ENCODE measurements around the gene KDSR. TPM values are rescaled to one million over a fixed set of nuclear protein-coding genes. Genes with fewer than 3 reads are reported as not detected.
A peak's percentile ranks its signal among the peaks of the same experiment; 100 is the strongest.

KDSR gene
- total and polyA plus RNA-seq, 2 experiments from 2014 or later, result 31.2 to 55.1 TPM

DNA sequence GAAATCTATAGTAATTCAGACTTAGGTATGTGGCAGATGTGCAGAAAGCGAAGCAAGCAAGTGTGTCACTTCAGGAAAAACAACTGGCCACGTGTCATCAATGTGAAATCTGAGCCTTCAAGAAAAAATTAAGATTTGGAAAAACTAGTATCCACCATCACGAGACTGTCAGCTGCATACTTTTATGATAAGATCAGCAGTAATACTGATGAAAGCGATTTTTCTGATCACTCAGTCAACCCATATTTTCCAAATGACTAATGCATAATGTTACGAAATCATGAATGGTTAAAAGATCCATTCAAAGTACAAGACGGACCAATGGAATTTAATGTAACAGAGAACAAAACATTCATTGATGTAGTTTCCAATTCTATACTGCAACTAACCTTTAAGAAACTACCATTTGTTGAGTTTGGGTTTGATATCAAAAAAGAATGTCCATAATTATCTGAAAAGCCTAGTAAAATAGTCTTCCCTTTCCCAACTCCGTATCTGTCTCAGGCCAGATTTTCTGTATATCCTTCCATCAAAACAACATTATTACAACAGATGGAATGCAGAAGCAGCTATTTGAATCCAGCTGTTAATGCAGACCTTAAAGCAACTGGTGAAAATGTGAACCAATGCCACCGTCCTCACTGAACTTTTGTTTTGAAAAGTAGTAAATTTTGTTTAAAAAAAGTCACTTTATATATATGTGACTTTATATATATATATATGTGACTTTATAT, 30.5 kb downstream of the KDSR start:
- WGBS, 2 experiments (ENCODE audit: low coverage in 1 of 2, low lambda C conversion rate in 2 of 2, missing lambda C conversion rate in 2 of 2), result 0 to 2% methylated on average over 8 of the region's 8 CpGs
- Histone ChIP-seq H3K4me3 (peak overlapping the region; percentile 37), H3K4me2 (ENCODE audit: unreplicated experiment) (peak overlapping the region; percentile 74)

DNA sequence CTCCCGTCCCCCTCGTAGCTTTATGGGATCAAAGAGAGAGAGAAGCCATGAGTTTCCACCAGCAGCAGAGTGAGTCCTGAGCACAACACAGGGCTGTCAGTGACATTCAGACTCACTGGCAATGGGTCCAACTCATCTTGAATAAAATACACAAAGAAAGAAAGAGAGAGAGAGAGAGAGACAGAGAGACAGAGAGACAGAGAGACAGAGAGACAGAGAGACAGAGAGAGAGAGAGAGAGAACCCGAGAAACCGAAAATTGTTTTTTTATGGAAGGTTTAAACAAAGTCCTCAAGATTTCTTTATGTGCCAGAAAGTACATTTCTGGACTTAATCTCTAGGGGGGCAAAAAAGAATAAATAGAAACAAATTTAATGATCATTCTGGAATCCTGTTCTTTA, 35.9 kb downstream of the KDSR start:
- Histone ChIP-seq H3K9me2 (ENCODE audit: insufficient read depth) (no peaks in the 10 kb centered on the region), H2AFZ (no peak overlapping the region), H3K27ac (no peak overlapping the region), H3K27me3 (replicated peaks; ENCODE audit: insufficient read depth) (no peaks in the 10 kb centered on the region), H3K9ac (no peak overlapping the region), H3F3A (ENCODE audit: insufficient read depth) (peaks cover 11% of the 10 kb centered on the region), H3K9me3 (ENCODE audit: low read depth) (no peaks in the 10 kb centered on the region), H3K4me1 (ENCODE audit: insufficient read depth) (peaks cover 5% of the 10 kb centered on the region), H3K4me3 (no peak overlapping the region), H3K4me2 (ENCODE audit: unreplicated experiment) (no peak overlapping the region), H3K36me3 (ENCODE audit: low read depth) (peaks cover 43% of the 10 kb centered on the region), H4K20me1 (ENCODE audit: insufficient read depth) (no peaks in the 10 kb centered on the region), H3K79me2 (ENCODE audit: insufficient read depth) (no peaks in the 10 kb centered on the region)
- TF ChIP-seq EZH2 (IDR thresholded peaks at IDR 0.05; ENCODE audit: insufficient read depth, poor library complexity, severe bottlenecking) (no peak), EZH2phosphoT487 (IDR thresholded peaks at IDR 0.05; ENCODE audit: insufficient read depth, low read depth) (no peak)
- in situ Hi-C loops (cut with MboI), result no loop called here
- 77 to 86% methylated on average over 4 of the region's 4 CpGs for WGBS, 2 experiments (ENCODE audit: low coverage in 1 of 2, low lambda C conversion rate in 2 of 2, missing lambda C conversion rate in 2 of 2)
- no peak for DNase-seq

More for the DNA sequence above, 30.5 kb downstream of the KDSR start:
- Histone ChIP-seq H3K9ac (peak overlapping the region; percentile 58), H3K9me3 (ENCODE audit: low read depth) (no peaks in the 10 kb centered on the region), H3K27me3 (replicated peaks; ENCODE audit: insufficient read depth) (no peaks in the 10 kb centered on the region), H3K27ac (peak overlapping the region; percentile 84), H3K9me2 (ENCODE audit: insufficient read depth) (no peaks in the 10 kb centered on the region), H3K4me1 (ENCODE audit: insufficient read depth) (peaks cover 14% of the 10 kb centered on the region), H3K36me3 (ENCODE audit: low read depth) (peaks cover 58% of the 10 kb centered on the region), H2AFZ (peak overlapping the region; percentile 22; the same call in 1 of the 2 replicates), H3F3A (ENCODE audit: insufficient read depth) (peaks cover 48% of the 10 kb centered on the region), H3K79me2 (ENCODE audit: insufficient read depth) (no peaks in the 10 kb centered on the region), H4K20me1 (ENCODE audit: insufficient read depth) (no peaks in the 10 kb centered on the region)
- in situ Hi-C loops (cut with MboI), result no loop called here
- TF ChIP-seq EZH2 (IDR thresholded peaks at IDR 0.05; ENCODE audit: insufficient read depth, poor library complexity, severe bottlenecking), result no peak
- TF ChIP-seq EZH2phosphoT487 (IDR thresholded peaks at IDR 0.05; ENCODE audit: insufficient read depth, low read depth), result no peak
- peak; percentile 92 for DNase-seq

DNA sequence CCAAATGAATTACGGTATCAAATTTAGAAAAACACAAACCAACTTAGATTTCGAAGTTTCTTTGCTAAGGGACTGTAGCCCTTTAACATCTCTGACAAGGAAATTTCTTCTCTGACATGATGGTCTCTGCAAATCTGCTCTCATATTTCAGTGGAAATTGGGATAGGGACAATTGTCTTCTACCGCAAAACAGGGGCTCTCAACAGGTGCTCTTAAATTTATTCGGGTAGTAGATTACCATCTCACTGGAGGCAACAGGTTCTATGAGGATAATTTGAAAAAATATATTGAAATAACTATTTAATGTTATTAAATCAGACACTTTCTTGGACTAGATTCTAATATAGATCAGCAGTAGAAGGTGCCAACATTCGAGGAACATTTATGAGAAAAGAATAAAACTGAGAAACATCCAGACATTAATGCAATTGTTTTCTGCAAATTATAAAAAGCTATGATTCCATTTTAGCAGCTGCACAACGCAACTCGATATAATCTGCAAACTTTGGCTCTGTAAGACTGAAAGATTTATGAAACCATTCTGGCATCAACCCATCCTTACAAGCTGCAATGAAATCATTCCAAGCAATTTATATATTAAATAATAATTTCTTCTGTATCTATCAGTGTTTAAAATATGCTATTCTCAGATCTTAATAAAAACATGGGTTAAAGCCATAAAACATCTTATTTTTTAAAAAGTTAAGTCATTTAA, 37.4 kb downstream of the KDSR start:
- Histone ChIP-seq H3K9me3 (ENCODE audit: low read depth) (no peaks in the 10 kb centered on the region), H3K4me2 (ENCODE audit: unreplicated experiment) (no peak overlapping the region), H3K27ac (no peak overlapping the region), H3F3A (ENCODE audit: insufficient read depth) (peaks cover 4% of the 10 kb centered on the region; the same call in 1 of the 2 replicates), H3K9ac (no peak overlapping the region), H3K9me2 (ENCODE audit: insufficient read depth) (no peaks in the 10 kb centered on the region), H4K20me1 (ENCODE audit: insufficient read depth) (no peaks in the 10 kb centered on the region), H3K27me3 (replicated peaks; ENCODE audit: insufficient read depth) (no peaks in the 10 kb centered on the region), H3K4me1 (ENCODE audit: insufficient read depth) (no peaks in the 10 kb centered on the region), H3K4me3 (no peak overlapping the region), H3K79me2 (ENCODE audit: insufficient read depth) (no peaks in the 10 kb centered on the region), H2AFZ (no peak overlapping the region), H3K36me3 (ENCODE audit: low read depth) (peaks cover 33% of the 10 kb centered on the region)
- 74 to 79% methylated on average over 7 of the region's 7 CpGs for WGBS, 2 experiments (ENCODE audit: low coverage in 1 of 2, low lambda C conversion rate in 2 of 2, missing lambda C conversion rate in 2 of 2)
- TF ChIP-seq EZH2 (IDR thresholded peaks at IDR 0.05; ENCODE audit: insufficient read depth, poor library complexity, severe bottlenecking) (no peak), EZH2phosphoT487 (IDR thresholded peaks at IDR 0.05; ENCODE audit: insufficient read depth, low read depth) (no peak)
- in situ Hi-C loops (cut with MboI), result loop anchor here (5.0 kb wide), 1 partner anchor 197 kb away; no protein-coding TSS in a partner anchor
- no peak for DNase-seq

GRCh38 chr18:63326011-63326410, 41.0 kb downstream of the KDSR start:
- TF ChIP-seq EZH2 (IDR thresholded peaks at IDR 0.05; ENCODE audit: insufficient read depth, poor library complexity, severe bottlenecking) (no peak), EZH2phosphoT487 (IDR thresholded peaks at IDR 0.05; ENCODE audit: insufficient read depth, low read depth) (no peak)
- WGBS, 2 experiments (ENCODE audit: low coverage in 1 of 2, low lambda C conversion rate in 2 of 2, missing lambda C conversion rate in 2 of 2), result 68 to 76% methylated on average over 5 of the region's 5 CpGs
- H2AFZ ChIP-seq, result no peak overlapping the region
- no peak overlapping the region for H3K4me3 ChIP-seq
- H4K20me1 ChIP-seq (ENCODE audit: insufficient read depth), result no peaks in the 10 kb centered on the region
- H3K9me2 ChIP-seq (ENCODE audit: insufficient read depth), result no peaks in the 10 kb centered on the region
- no peaks in the 10 kb centered on the region; the same call in 1 of the 2 replicates for H3K4me1 ChIP-seq (ENCODE audit: insufficient read depth)
- H3K27me3 ChIP-seq (replicated peaks; ENCODE audit: insufficient read depth), result no peaks in the 10 kb centered on the region
- no peak overlapping the region for H3K4me2 ChIP-seq (ENCODE audit: unreplicated experiment)
- in situ Hi-C loops (cut with MboI), result loop anchor here (5.0 kb wide), 1 partner anchor 194 kb away; no protein-coding TSS in a partner anchor
- H3K79me2 ChIP-seq (ENCODE audit: insufficient read depth), result no peaks in the 10 kb centered on the region
- no peak for DNase-seq
- H3F3A ChIP-seq (ENCODE audit: insufficient read depth), result peaks cover 20% of the 10 kb centered on the region; the same call in 1 of the 2 replicates
- no peak overlapping the region for H3K27ac ChIP-seq
- peaks cover 14% of the 10 kb centered on the region for H3K36me3 ChIP-seq (ENCODE audit: low read depth)
- H3K9me3 ChIP-seq (ENCODE audit: low read depth), result no peaks in the 10 kb centered on the region
- no peak overlapping the region for H3K9ac ChIP-seq
